Measurements from ENCODE around the gene SRL.

The SRL gene

GRCh38 chr16:4271176-4272113, 29.6 kb upstream of the SRL start:
- CTCF ChIA-PET, result interaction anchor here (0.7 to 1.0 kb wide), 2 partner anchors 10 to 28 kb away, joined by 3 to 4 read pairs; no protein-coding TSS in a partner anchor
- TF ChIP-seq BHLHE40 (IDR thresholded peaks at IDR 0.05; ENCODE audit: borderline replicate concordance) (no peak), ARNT (IDR thresholded peaks at IDR 0.05) (peak; percentile 66), CTBP1 (IDR thresholded peaks at IDR 0.05; ENCODE audit: borderline replicate concordance) (no peak), LEF1 (IDR thresholded peaks at IDR 0.05; ENCODE audit: borderline replicate concordance) (no peak), NFRKB (IDR thresholded peaks at IDR 0.05) (no peak), FOXK2 (IDR thresholded peaks at IDR 0.05) (no peak), SUZ12 (IDR thresholded peaks at IDR 0.05) (no peak), ELF4 (IDR thresholded peaks at IDR 0.05) (0 out of 2 replicates have a peak, but pooled peaks have one; percentile 16), SP1 (IDR thresholded peaks at IDR 0.05) (no peak), HDGF (IDR thresholded peaks at IDR 0.05; ENCODE audit: borderline replicate concordance) (no peak), ZNF384 (IDR thresholded peaks at IDR 0.05) (no peak), L3MBTL2 (conservative IDR thresholded peaks at IDR 0.05) (peak; percentile 93), FOXM1 (IDR thresholded peaks at IDR 0.05; ENCODE audit: borderline replicate concordance) (no peak), TARDBP (IDR thresholded peaks at IDR 0.05) (no peak), PKNOX1 (IDR thresholded peaks at IDR 0.05) (no peak), FOXA1 (IDR thresholded peaks at IDR 0.05) (no peak)
- POLR2A ChIA-PET, result interaction anchor here (0.6 to 3.2 kb wide), 14 partner anchors 10 to 102 kb away, joined by 3 to 18 read pairs (median 4); partner anchors contain the start of gene GLIS2
- peak; percentile 84 for DNase-seq (ENCODE audit: extremely low spot score)

- ChIA-PET POLR2A (interaction anchor here (1.1 to 1.7 kb wide), 2 partner anchors 13 to 39 kb away, joined by 3 to 4 read pairs; no protein-coding TSS in a partner anchor), CTCF (no interaction called here)
- no peak for DNase-seq (ENCODE audit: extremely low spot score)
- no peak for TF ChIP-seq HDGF (IDR thresholded peaks at IDR 0.05; ENCODE audit: borderline replicate concordance)
- no peak for TF ChIP-seq ELF4 (IDR thresholded peaks at IDR 0.05)
- no peak for TF ChIP-seq BHLHE40 (IDR thresholded peaks at IDR 0.05; ENCODE audit: borderline replicate concordance)
- no peak for TF ChIP-seq CTBP1 (IDR thresholded peaks at IDR 0.05; ENCODE audit: borderline replicate concordance)
- no peak for TF ChIP-seq L3MBTL2 (conservative IDR thresholded peaks at IDR 0.05)
- no peak for TF ChIP-seq SP1 (IDR thresholded peaks at IDR 0.05)
- no peak for TF ChIP-seq LEF1 (IDR thresholded peaks at IDR 0.05; ENCODE audit: borderline replicate concordance)
- TF ChIP-seq PKNOX1 (IDR thresholded peaks at IDR 0.05), result no peak
- no peak for TF ChIP-seq FOXA1 (IDR thresholded peaks at IDR 0.05)
- no peak for TF ChIP-seq SUZ12 (IDR thresholded peaks at IDR 0.05)
- no peak for TF ChIP-seq FOXK2 (IDR thresholded peaks at IDR 0.05)
- no peak for TF ChIP-seq ARNT (IDR thresholded peaks at IDR 0.05)
- TF ChIP-seq NFRKB (IDR thresholded peaks at IDR 0.05), result no peak
- no peak for TF ChIP-seq ZNF384 (IDR thresholded peaks at IDR 0.05)
- no peak for TF ChIP-seq TARDBP (IDR thresholded peaks at IDR 0.05)
- TF ChIP-seq FOXM1 (IDR thresholded peaks at IDR 0.05; ENCODE audit: borderline replicate concordance), result no peak
Measured at GRCh38 chr16:4270595-4270994, 28.7 kb upstream of the SRL start.

GRCh38 chr16:4270091-4270490, 28.2 kb upstream of the SRL start:
- ChIA-PET CTCF (interaction anchor here (1.8 kb wide), 1 partner anchor 19 kb away, joined by 4 read pairs; no protein-coding TSS in a partner anchor), POLR2A (interaction anchor here (1.1 kb wide), 1 partner anchor 13 kb away, joined by 3 read pairs; no protein-coding TSS in a partner anchor)
- TF ChIP-seq L3MBTL2 (conservative IDR thresholded peaks at IDR 0.05) (no peak), TARDBP (IDR thresholded peaks at IDR 0.05) (no peak), LEF1 (IDR thresholded peaks at IDR 0.05; ENCODE audit: borderline replicate concordance) (no peak), FOXK2 (IDR thresholded peaks at IDR 0.05) (no peak), HDGF (IDR thresholded peaks at IDR 0.05; ENCODE audit: borderline replicate concordance) (no peak), FOXA1 (IDR thresholded peaks at IDR 0.05) (no peak), CTBP1 (IDR thresholded peaks at IDR 0.05; ENCODE audit: borderline replicate concordance) (no peak)
- DNase-seq (ENCODE audit: extremely low spot score), result no peak

GRCh38 chr16:4266372-4266771, 24.5 kb upstream of the SRL start:
- DNase-seq (ENCODE audit: extremely low spot score), result peak; percentile 50
- ChIA-PET POLR2A (interaction anchor here (0.7 kb wide), 1 partner anchor 154 kb away, joined by 3 read pairs; no protein-coding TSS in a partner anchor), CTCF (interaction anchor here (0.8 to 2.5 kb wide), 2 partner anchors 12 to 152 kb away, joined by 4 to 8 read pairs; no protein-coding TSS in a partner anchor)
- no peak for TF ChIP-seq HDGF (IDR thresholded peaks at IDR 0.05; ENCODE audit: borderline replicate concordance)
- no peak for TF ChIP-seq CTBP1 (IDR thresholded peaks at IDR 0.05; ENCODE audit: borderline replicate concordance)
- no peak for TF ChIP-seq FOXM1 (IDR thresholded peaks at IDR 0.05; ENCODE audit: borderline replicate concordance)
- TF ChIP-seq ELF4 (IDR thresholded peaks at IDR 0.05), result no peak
- TF ChIP-seq BHLHE40 (IDR thresholded peaks at IDR 0.05; ENCODE audit: borderline replicate concordance), result no peak
- no peak for TF ChIP-seq SP1 (IDR thresholded peaks at IDR 0.05)
- TF ChIP-seq FOXA1 (IDR thresholded peaks at IDR 0.05), result no peak
- no peak for TF ChIP-seq LEF1 (IDR thresholded peaks at IDR 0.05; ENCODE audit: borderline replicate concordance)
- no peak for TF ChIP-seq NFRKB (IDR thresholded peaks at IDR 0.05)
- TF ChIP-seq L3MBTL2 (conservative IDR thresholded peaks at IDR 0.05), result no peak
- no peak for TF ChIP-seq SUZ12 (IDR thresholded peaks at IDR 0.05)
- TF ChIP-seq TARDBP (IDR thresholded peaks at IDR 0.05), result no peak

GRCh38 chr16:4265676-4266075, 23.8 kb upstream of the SRL start:
- no peak for DNase-seq (ENCODE audit: extremely low spot score)
- ChIA-PET CTCF (interaction anchor here (2.5 kb wide), 1 partner anchor 12 kb away, joined by 8 read pairs; no protein-coding TSS in a partner anchor), POLR2A (no interaction called here)
- TF ChIP-seq ARNT (IDR thresholded peaks at IDR 0.05), result no peak
- TF ChIP-seq HDGF (IDR thresholded peaks at IDR 0.05; ENCODE audit: borderline replicate concordance), result no peak
- no peak for TF ChIP-seq NFRKB (IDR thresholded peaks at IDR 0.05)
- no peak for TF ChIP-seq PKNOX1 (IDR thresholded peaks at IDR 0.05)
- no peak for TF ChIP-seq L3MBTL2 (conservative IDR thresholded peaks at IDR 0.05)
- TF ChIP-seq SP1 (IDR thresholded peaks at IDR 0.05), result no peak
- no peak for TF ChIP-seq BHLHE40 (IDR thresholded peaks at IDR 0.05; ENCODE audit: borderline replicate concordance)
- TF ChIP-seq CTBP1 (IDR thresholded peaks at IDR 0.05; ENCODE audit: borderline replicate concordance), result no peak
- no peak for TF ChIP-seq SUZ12 (IDR thresholded peaks at IDR 0.05)
- TF ChIP-seq ELF4 (IDR thresholded peaks at IDR 0.05), result no peak
- no peak for TF ChIP-seq FOXK2 (IDR thresholded peaks at IDR 0.05)
- no peak for TF ChIP-seq FOXA1 (IDR thresholded peaks at IDR 0.05)
- TF ChIP-seq TARDBP (IDR thresholded peaks at IDR 0.05), result no peak
